Superior temporal gyrus (tissue), 1 donor: ENCODE results near the gene CLRN3.

Source experiments
- DNase-seq: peaks from one replicate; pipeline ENCODE4 v3.0.0-alpha.2; 2016; ENCODE audit errors: extremely low spot score

The CLRN3 gene

GRCh38 chr10:127848226-127848625 is 44.5 kb downstream of the CLRN3 start:
- DNase-seq = no peak

GRCh38 chr10:127845756-127846155 is 47.0 kb downstream of the CLRN3 start:
- DNase-seq = no peak

GRCh38 chr10:127840884-127841283 is 51.9 kb downstream of the CLRN3 start:
- no peak for DNase-seq

GRCh38 chr10:127836966-127837365 is 55.8 kb downstream of the CLRN3 start:
- no peak for DNase-seq

- no peak for DNase-seq
These were observed 56.6 kb downstream of the CLRN3 start for GRCh38 chr10:127836176-127836575.

- DNase-seq = no peak
These were observed 58.0 kb downstream of the CLRN3 start for GRCh38 chr10:127834791-127835190.

- no peak for DNase-seq
These were observed 58.5 kb downstream of the CLRN3 start for GRCh38 chr10:127834221-127834620.

- no peak for DNase-seq
These were observed 58.9 kb downstream of the CLRN3 start for GRCh38 chr10:127833804-127834203.

GRCh38 chr10:127832501-127832900 is 60.2 kb downstream of the CLRN3 start:
- DNase-seq = no peak

GRCh38 chr10:127830414-127830813 is 62.3 kb downstream of the CLRN3 start:
- DNase-seq = no peak
